ENCODE results near the gene ZNF740.

DNA sequence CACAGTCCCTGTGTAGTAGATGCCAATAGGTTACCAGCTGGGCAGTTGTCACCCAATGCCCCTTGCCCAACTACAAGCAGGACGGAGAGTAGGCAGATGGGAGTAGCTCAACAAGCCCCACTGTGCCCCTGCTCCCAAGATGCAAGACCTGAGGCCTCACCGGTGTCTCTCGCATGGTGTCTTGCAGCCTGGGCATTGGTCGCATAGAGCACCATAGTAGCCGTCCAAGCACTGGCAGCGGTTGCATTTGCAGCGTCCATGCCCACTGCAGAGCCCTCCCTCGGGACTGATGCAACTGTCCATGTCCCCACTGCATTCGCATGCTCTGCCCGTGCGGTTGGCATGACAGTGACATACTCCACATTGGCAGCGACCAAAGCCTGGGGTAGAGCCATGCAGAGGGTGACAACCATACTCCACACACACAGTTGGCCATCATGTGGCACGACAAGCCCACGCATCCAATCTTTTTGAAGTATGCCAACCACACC lies 12.1 kb downstream of the ZNF740 start:
- TF ChIP-seq CTCF (IDR thresholded peaks at IDR 0.05) (no peak), EZH2 (IDR thresholded peaks at IDR 0.05; ENCODE audit: borderline replicate concordance, insufficient read depth, low read depth, low read length, poor library complexity, severe bottlenecking) (no peak)

Data from B cell (primary cell).